Measurements from ENCODE around the gene PRDM16.

The PRDM16 gene

GRCh38 chr1:3336641-3337630, 267.9 kb downstream of the PRDM16 start:
- Histone ChIP-seq H3K4me1 (ENCODE audit: insufficient read depth, low read length, severe bottlenecking) (no peaks in the 10 kb centered on the region), H3K36me3 (ENCODE audit: insufficient read depth, low read length) (no peaks in the 10 kb centered on the region), H3K27ac (ENCODE audit: low read depth, low read length, poor library complexity, severe bottlenecking) (no peak overlapping the region), H3K9me3 (ENCODE audit: low read length) (no peaks in the 10 kb centered on the region), H3K9ac (ENCODE audit: low read length) (no peak overlapping the region), H4K20me1 (ENCODE audit: insufficient read depth, low read length) (no peaks in the 10 kb centered on the region), H2AFZ (ENCODE audit: low read length) (no peak overlapping the region), H3K9me2 (ENCODE audit: low read depth, low read length) (no peaks in the 10 kb centered on the region), H3F3A (ENCODE audit: insufficient read depth, low read length) (no peaks in the 10 kb centered on the region), H3K4me3 (ENCODE audit: low read depth, low read length, poor library complexity, severe bottlenecking) (no peak overlapping the region), H3K4me2 (ENCODE audit: low read length) (no peak overlapping the region), H3K27me3 (ENCODE audit: insufficient read depth, low read length) (peaks cover 4% of the 10 kb centered on the region; the same call in 1 of the 2 replicates), H3K79me2 (ENCODE audit: insufficient read depth, low read length) (no peaks in the 10 kb centered on the region)
- TF ChIP-seq, protein P1, sequence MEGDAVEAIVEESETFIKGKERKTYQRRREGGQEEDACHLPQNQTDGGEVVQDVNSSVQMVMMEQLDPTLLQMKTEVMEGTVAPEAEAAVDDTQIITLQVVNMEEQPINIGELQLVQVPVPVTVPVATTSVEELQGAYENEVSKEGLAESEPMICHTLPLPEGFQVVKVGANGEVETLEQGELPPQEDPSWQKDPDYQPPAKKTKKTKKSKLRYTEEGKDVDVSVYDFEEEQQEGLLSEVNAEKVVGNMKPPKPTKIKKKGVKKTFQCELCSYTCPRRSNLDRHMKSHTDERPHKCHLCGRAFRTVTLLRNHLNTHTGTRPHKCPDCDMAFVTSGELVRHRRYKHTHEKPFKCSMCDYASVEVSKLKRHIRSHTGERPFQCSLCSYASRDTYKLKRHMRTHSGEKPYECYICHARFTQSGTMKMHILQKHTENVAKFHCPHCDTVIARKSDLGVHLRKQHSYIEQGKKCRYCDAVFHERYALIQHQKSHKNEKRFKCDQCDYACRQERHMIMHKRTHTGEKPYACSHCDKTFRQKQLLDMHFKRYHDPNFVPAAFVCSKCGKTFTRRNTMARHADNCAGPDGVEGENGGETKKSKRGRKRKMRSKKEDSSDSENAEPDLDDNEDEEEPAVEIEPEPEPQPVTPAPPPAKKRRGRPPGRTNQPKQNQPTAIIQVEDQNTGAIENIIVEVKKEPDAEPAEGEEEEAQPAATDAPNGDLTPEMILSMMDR (IDR thresholded peaks at IDR 0.05; ENCODE audit: low read length): no peak
- TF ChIP-seq EZH2 (IDR thresholded peaks at IDR 0.05; ENCODE audit: borderline replicate concordance, low read length): no peak

DNA sequence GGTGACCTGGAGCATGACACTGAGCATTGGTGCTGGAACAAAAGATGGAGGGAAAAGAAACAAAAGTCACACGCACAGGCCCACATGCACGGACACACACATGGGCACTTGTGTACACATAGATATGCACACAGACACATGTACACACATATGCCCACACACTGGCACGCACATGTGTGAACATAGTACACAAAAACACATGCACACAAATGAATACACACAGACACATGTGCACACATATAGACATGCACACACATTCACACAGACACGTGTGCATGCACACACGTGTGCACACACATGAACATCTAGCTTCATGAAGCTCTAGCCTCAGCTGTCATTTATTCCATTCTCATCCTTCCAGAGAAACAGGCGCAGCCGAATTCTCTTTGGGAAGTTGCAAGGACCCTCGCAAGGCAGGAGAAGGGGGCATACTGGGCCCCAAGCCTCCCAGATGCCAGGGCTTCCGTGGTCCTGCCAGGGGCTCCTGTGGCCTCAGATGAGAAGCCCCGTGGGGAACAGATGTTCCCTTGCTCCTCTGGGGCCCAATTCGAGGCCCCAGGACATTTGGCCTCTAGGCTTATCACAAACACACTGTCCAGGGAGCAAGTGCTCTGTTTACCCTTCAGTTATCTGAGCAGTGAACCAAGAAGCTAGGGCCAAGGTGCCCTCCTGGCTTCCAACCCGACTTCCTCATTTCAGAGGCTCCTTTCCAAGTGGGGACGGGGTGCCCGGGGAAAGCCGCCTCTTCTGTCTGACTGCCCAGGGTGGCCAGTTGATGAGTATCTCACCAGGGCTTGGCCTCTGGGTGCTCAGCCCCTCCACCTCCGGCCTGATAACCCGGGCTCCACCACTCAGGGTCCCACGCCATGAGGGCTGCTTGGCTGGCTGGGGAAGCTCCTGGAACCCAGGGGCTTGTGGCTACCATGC, 269.1 kb downstream of the PRDM16 start:
- Histone ChIP-seq H3K9ac (ENCODE audit: low read length) (no peak overlapping the region), H3K4me3 (ENCODE audit: low read depth, low read length, poor library complexity, severe bottlenecking) (no peak overlapping the region), H4K20me1 (ENCODE audit: insufficient read depth, low read length) (no peaks in the 10 kb centered on the region), H3K27me3 (ENCODE audit: insufficient read depth, low read length) (peaks cover 4% of the 10 kb centered on the region; the same call in 1 of the 2 replicates), H3K27ac (ENCODE audit: low read depth, low read length, poor library complexity, severe bottlenecking) (no peak overlapping the region), H2AFZ (ENCODE audit: low read length) (no peak overlapping the region), H3K79me2 (ENCODE audit: insufficient read depth, low read length) (no peaks in the 10 kb centered on the region), H3K9me2 (ENCODE audit: low read depth, low read length) (no peaks in the 10 kb centered on the region), H3K4me2 (ENCODE audit: low read length) (no peak overlapping the region), H3K36me3 (ENCODE audit: insufficient read depth, low read length) (no peaks in the 10 kb centered on the region), H3K9me3 (ENCODE audit: low read length) (no peaks in the 10 kb centered on the region), H3F3A (ENCODE audit: insufficient read depth, low read length) (no peaks in the 10 kb centered on the region), H3K4me1 (ENCODE audit: insufficient read depth, low read length, severe bottlenecking) (no peaks in the 10 kb centered on the region)
- no peak for TF ChIP-seq EZH2 (IDR thresholded peaks at IDR 0.05; ENCODE audit: borderline replicate concordance, low read length)
- TF ChIP-seq, protein P1 (IDR thresholded peaks at IDR 0.05; ENCODE audit: low read length): no peak

GRCh38 chr1:3338725-3339070, 269.7 kb downstream of the PRDM16 start:
- Histone ChIP-seq H3F3A (ENCODE audit: insufficient read depth, low read length) (no peaks in the 10 kb centered on the region), H4K20me1 (ENCODE audit: insufficient read depth, low read length) (no peaks in the 10 kb centered on the region), H3K4me2 (ENCODE audit: low read length) (no peak overlapping the region), H3K9me3 (ENCODE audit: low read length) (no peaks in the 10 kb centered on the region), H2AFZ (ENCODE audit: low read length) (no peak overlapping the region), H3K36me3 (ENCODE audit: insufficient read depth, low read length) (no peaks in the 10 kb centered on the region), H3K4me1 (ENCODE audit: insufficient read depth, low read length, severe bottlenecking) (no peaks in the 10 kb centered on the region), H3K9ac (ENCODE audit: low read length) (no peak overlapping the region), H3K79me2 (ENCODE audit: insufficient read depth, low read length) (no peaks in the 10 kb centered on the region), H3K9me2 (ENCODE audit: low read depth, low read length) (no peaks in the 10 kb centered on the region), H3K27ac (ENCODE audit: low read depth, low read length, poor library complexity, severe bottlenecking) (no peak overlapping the region), H3K27me3 (ENCODE audit: insufficient read depth, low read length) (peaks cover 4% of the 10 kb centered on the region; the same call in 1 of the 2 replicates), H3K4me3 (ENCODE audit: low read depth, low read length, poor library complexity, severe bottlenecking) (no peak overlapping the region)
- no peak for TF ChIP-seq EZH2 (IDR thresholded peaks at IDR 0.05; ENCODE audit: borderline replicate concordance, low read length)
- TF ChIP-seq, protein P1 (IDR thresholded peaks at IDR 0.05; ENCODE audit: low read length): no peak

All from OCI-LY1 (cell line).